ENCODE measurements around the gene C1orf141. TPM values are rescaled to one million over a fixed set of nuclear protein-coding genes. Genes with fewer than 3 reads are reported as not detected.
"Not testable (repeated sequence)": the region's sequence is repeated elsewhere in the genome, so short reads cannot be mapped to it uniquely, and the experiment has no call there.

The C1orf141 gene
- total RNA-seq, 1 donor from 2014 or later, result 2.6 TPM

DNA sequence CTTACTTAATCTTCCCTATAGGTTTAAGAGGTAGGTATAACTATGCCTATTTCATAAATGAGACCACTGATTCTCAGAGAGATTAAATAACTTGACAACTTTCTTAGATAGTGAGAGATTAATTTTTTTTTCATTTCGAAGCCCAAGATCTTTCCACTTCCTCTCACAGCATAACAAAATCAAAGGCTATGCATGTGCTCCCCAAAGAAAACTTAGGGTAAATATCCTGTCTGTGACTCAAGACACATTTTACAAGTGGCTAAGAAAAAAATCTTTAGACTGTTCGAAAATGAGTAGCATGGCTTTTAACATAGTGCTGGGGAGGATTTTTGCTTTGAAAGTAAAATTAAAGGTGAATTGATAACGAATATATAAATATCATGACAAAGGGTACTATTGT is 8.2 kb upstream of the C1orf141 start:
- DNase-seq (ENCODE audit: low spot score), result no peak

- not testable (repeated sequence) for DNase-seq (ENCODE audit: low spot score)
Measured at GRCh38 chr1:67141832-67142231, 7.1 kb upstream of the C1orf141 start.

- no peak for DNase-seq (ENCODE audit: low spot score)
Measured at GRCh38 chr1:67140460-67140859, 5.7 kb upstream of the C1orf141 start.

DNA sequence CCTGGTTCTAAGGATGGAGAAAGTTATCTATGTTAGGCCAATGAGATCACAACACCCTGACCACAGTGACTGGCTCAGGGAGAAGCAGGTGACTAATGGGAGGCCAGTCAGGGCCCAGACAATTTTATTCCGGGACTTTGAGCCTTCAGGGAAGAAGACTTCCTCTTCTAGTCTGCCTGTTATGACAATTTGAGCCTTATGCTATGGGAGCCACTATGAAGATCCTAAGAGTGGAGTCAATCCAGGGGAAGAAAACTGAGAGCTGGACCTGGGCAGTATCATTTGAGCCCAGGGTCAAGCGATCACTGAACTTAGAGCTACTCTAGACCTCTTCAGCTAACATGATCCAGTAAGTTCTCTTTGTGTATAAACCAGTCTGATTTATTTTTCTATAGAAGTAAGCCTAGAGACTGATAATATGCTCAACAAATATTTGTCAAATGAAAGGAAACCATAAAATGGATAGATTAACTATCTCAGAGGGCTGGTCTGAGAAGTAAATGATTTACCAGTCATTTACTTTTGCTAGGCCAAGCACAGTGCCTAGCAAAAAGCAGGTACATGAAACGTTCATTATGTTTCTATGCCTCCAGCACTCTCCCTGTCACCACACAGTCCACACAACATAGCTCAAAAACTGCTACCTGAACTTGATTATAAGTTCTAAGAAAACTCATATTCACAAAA is 4.2 kb upstream of the C1orf141 start:
- DNase-seq (ENCODE audit: low spot score), result no peak

GRCh38 chr1:67137307-67137753 is 2.6 kb upstream of the C1orf141 start:
- DNase-seq (ENCODE audit: low spot score), result no peak

DNA sequence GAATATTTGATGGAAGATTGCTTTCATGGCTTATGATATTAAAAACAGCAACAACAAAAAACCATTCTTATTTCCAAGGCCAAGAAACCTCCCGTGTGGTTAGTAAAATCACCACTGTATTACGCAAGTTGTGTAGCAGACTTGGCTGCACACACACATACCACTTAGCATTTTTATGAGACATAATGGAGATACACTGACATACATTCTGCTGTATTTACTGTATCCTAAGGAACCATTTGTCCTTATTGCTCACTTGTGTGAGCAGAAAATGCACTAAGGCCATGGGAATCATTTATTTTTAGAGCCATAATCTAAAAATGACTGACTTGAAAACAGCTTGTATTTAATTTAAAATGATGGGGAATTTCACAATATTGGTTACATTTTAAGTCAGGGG is 584 bp upstream of the C1orf141 start:
- DNase-seq (ENCODE audit: low spot score), result peak; percentile 68

DNA sequence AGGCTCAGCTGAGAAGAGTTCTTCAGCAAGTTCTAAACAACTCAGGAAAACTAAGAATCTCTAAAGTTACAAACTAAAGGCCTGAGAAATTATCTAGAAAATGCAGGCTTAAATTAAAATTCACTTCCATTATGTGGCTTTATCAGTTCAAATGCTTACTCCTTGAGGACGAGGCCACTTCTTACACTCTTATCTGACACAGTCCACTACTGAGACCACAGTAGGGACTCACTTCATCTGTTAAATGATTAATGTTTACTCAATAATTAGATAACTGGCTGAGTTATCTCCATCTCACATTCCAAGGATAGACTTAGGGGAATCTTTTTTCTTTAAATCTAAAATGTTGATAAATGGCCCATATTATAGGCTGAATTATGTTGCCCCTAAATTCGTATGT is 1.6 kb downstream of the C1orf141 start:
- no peak for DNase-seq (ENCODE audit: low spot score)

DNA sequence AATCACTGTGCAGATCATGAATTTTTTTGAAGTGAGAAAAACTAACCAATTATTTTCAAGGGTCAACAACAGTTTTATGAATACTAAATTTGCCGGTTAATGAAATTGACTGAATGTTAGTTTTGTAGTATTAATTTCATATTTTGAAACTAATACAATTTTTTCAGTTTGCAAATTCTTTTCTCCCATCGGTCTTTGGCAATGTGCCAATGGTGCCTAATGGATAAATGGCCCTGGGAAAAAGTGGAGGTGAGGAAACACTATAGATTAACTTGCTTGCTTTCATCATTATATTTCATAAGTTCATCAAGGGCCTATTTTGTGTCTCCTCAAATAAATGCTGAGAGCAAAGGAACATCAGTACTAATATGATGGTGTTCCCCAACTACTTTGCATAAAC is 4.1 kb downstream of the C1orf141 start:
- DNase-seq (ENCODE audit: low spot score), result no peak

DNA sequence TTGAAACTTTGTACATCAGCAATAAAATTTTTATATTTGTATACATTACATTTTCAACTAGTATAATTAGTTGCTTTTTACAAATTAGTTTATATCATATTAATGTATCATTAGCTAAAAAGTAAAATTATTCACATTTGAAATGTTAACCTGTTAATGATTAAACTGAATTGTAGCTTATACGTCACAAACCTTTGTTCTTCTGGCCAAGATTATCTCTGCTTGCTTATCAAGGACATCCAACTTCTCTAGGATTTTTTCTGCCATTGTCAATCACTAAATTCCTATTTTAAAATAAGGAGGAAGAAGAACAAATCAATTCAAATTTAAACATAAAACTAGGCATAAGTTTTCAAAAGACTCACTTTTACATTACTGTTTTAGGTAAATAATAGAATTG is 7.8 kb downstream of the C1orf141 start:
- no peak for DNase-seq (ENCODE audit: low spot score)

DNA sequence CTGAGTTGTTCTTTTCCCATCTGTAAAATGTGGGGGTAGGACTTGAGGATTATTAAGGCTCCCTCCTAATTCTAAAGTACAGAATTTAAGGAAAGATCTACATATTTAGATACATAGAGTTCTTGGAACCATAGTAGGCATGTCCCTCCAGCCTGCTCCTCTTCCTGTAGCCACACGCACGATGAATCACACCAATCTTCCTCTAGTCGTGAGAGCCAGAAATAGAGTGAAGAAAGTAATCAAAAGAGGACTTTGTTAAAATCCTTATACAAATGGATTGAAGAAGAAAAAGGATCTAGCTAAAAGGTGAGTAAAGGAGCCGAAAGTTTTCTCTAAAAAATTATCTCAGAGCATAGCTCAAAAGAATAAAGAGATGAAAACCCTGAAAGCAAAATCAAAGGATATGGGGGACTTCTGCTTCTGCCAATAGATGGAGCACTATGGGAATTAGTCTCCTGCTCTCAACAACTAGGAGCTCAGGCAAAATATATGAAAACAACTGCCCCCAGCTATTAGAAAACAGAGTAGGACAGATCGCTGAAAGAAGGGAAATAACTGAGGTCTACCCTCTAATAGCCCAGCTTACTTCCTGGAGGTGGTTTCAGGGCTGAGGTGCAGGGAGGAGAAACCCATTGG is 8.5 kb downstream of the C1orf141 start:
- no peak for DNase-seq (ENCODE audit: low spot score)

DNA sequence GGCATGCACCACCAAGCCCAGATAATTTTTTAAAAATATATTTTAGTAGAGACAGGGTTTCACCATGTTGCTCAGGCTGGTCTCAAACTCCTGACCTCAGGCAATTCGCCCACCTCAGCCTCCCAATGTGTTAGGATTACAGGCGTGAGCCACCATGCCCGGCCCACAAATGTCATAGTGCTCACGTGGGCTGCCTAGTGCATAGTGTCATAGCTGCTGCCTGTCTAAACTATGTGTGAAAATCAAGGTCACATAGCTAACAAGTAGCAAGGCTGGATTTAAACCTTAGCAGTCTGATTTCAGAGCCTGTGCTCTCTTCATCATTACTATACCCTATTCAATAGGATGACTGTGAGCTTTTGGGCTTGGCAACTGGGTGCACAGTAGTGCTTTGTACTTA is 10.3 kb downstream of the C1orf141 start:
- DNase-seq (ENCODE audit: low spot score), result no peak

- no peak for DNase-seq (ENCODE audit: low spot score)
Measured at GRCh38 chr1:67120855-67121619, 13.7 kb downstream of the C1orf141 start.

GRCh38 chr1:67118646-67119045 is 16.1 kb downstream of the C1orf141 start:
- no peak for DNase-seq (ENCODE audit: low spot score)

- no peak for DNase-seq (ENCODE audit: low spot score)
Measured at GRCh38 chr1:67118191-67118590, 16.6 kb downstream of the C1orf141 start.

DNA sequence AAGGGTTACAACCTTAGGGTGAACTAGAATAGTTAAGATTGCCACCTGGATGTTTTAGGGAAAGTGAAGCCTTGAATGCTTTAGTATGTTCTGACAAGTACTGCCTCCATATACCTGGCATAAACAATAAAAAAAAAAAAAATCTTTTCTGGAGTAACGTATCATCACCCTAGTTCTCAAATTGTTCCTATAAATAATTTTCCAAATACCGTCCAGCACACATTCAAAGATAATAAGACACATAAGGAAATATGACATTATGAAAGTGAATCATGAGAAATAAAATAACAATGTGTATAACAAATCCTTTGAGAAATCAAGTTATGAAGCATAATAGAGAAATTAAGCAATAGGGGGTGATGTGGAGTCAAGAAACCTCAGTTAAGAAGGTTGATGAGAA is 20.6 kb downstream of the C1orf141 start:
- DNase-seq (ENCODE audit: low spot score), result no peak

DNA sequence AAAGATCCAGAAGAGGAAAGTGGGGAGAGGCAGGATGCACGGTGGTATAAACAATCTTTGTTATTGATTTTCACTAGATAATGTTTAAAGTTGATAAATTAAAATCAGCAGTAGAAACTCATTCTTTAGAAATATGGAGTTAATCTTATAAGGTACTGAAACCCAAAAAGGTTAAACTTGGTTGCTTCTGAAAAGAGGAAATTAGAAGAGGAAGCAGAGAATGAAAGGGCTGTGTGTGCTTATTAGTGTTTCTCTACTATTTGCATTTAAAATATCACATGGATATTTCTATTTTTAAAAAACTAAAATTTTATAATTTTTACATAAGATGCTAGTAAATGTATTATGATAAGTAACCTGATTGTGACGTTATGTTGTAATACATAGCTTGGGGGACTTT is 24.4 kb downstream of the C1orf141 start:
- no peak for DNase-seq (ENCODE audit: low spot score)

GRCh38 chr1:67105508-67105907 is 29.3 kb downstream of the C1orf141 start:
- DNase-seq (ENCODE audit: low spot score), result no peak

DNA sequence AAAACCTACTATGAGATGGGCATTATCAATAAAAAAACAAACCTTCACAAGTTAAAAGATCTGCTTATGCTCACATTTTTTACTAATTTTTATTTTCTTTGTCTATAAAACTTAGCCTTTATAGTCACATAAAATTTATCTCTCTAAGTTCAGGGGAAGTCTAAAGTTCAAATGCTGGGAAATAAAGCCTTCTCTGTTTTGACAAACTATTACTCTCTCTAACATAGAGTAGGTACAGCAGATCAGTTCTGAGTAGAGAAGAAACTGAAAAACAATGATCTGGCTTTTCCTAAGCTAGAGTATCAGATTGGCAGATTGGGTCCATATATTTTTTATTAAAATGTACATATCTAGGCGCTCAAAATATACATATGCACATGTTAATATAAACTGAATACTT is 31.2 kb downstream of the C1orf141 start:
- DNase-seq (ENCODE audit: low spot score), result no peak

DNA sequence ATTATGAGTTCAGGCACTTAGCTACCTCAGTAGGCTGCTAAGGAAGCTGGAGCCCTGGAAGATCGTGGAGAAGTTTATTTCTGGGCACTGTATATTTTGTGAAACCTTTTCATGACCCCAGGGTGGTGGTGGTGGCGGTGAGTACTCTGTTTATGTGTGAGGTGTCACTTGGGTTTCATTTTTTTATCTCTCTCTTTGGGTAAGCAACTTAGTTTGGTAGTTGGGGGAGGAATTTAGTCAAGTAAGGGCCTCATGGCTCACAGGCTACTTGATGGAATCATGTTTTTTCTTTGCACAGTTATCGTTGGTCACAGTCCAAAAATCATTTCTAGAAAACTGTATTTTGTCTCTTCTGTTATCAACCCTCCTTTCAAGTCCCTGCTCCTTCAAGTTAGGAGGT is 33.9 kb downstream of the C1orf141 start:
- DNase-seq (ENCODE audit: low spot score), result no peak

DNA sequence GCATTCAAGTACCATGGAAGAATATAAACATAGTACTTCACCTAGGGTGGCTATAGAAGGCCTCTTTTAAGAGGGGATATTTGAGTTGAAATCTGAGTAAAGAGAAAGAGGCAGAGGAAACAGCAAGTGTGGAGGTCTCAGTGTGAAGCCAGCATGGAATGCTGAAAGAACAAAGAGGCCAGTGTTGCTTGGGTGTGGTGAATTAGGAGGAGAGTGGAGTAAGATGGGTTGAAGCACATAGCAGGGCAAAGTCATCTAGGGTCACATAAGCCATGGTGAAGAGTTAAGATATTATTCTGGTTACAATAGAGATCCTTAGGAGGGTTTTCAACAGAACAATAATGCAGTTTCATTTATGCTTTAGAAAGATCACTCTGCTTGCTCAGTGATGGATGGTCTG is 37.5 kb downstream of the C1orf141 start:
- DNase-seq (ENCODE audit: low spot score), result no peak

DNA sequence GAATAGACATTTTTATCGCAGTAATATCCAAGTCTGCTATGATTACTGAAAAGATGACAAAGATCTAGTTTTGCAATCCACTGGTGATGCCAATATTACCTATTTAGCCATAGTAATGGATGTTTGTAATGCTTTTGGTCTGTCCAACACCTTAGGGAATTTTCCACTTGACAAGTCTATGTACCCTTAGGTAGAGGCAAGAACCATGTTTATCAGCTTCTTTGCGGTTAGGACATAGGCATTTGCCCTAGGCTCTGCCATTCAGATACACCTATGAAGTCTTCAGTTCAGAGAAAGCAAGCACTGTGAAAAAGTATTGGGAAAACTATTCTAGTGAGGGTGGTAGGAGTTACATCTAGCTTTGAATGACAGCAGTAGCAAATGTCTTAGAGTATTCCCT is 40.6 kb downstream of the C1orf141 start:
- DNase-seq (ENCODE audit: low spot score), result no peak

- DNase-seq (ENCODE audit: low spot score), result no peak
Measured at GRCh38 chr1:67089685-67090208, 45.0 kb downstream of the C1orf141 start.

DNA sequence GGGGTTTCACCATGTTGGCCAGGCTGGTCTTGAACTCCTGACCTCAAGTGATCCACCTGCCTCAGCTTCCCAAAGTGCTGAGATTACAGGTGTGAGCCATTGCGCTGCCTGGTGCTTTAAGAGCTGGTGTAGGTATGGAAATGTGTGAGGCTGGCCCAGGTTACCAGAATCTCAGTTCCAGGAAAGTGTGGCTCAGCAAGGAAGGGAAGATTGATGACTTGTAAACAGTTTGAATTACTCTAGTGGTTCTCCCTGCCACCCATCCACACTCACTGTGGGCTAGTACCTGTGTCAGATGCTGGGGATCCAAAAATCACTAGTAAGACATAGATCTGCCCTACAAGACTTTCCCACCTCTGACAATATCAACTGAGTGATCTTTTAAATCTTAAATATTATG is 46.3 kb downstream of the C1orf141 start:
- DNase-seq (ENCODE audit: low spot score), result no peak

Data from umbilical cord (tissue), 2 donors.